Osteocyte (in vitro differentiated cells): ENCODE results near the gene PTPRC. TPM values are rescaled to one million over a fixed set of nuclear protein-coding genes. Genes with fewer than 3 reads are reported as not detected.

Experiments
- DNase-seq: peaks from one replicate; pipeline ENCODE4 v3.0.0; 2021; ENCODE audit warnings: mixed read lengths; ENCODE audit not compliant: unreplicated experiment; ENCODE audit errors: extremely low spot score
- H3K27ac Mint-ChIP-seq: one replicate; pipeline ENCODE4 v1.8.0; 2021; ENCODE audit warnings: mild to moderate bottlenecking, mixed read lengths; ENCODE audit not compliant: unreplicated experiment
- H3K27me3 Mint-ChIP-seq: one replicate; pipeline ENCODE4 v1.8.0; 2021; ENCODE audit warnings: mixed read lengths; ENCODE audit not compliant: unreplicated experiment
- H3K36me3 Mint-ChIP-seq: one replicate; pipeline ENCODE4 v1.8.0; 2021; ENCODE audit warnings: mixed read lengths; ENCODE audit not compliant: unreplicated experiment
- H3K4me1 Mint-ChIP-seq: one replicate; pipeline ENCODE4 v1.8.0; 2021; ENCODE audit warnings: mixed read lengths; ENCODE audit not compliant: unreplicated experiment
- H3K4me3 Mint-ChIP-seq: one replicate; pipeline ENCODE4 v1.8.0; 2021; ENCODE audit warnings: mild to moderate bottlenecking, moderate library complexity, mixed read lengths; ENCODE audit not compliant: unreplicated experiment
- H3K9me3 Mint-ChIP-seq: one replicate; pipeline ENCODE4 v1.8.0; 2021; ENCODE audit warnings: mixed read lengths; ENCODE audit not compliant: unreplicated experiment
- CTCF ChIP-seq: fragments of 200-600 bp; sonication (generic); IDR thresholded peaks from 2 replicates; pipeline ENCODE4 v1.5.0; 2021; ENCODE audit warnings: antibody characterized with exemption, mild to moderate bottlenecking, moderate library complexity
- long read RNA-seq: library from polyadenylated mRNA; unstranded; transcript quantifications from one replicate; pipeline ENCODE4 v2.0.0, GENCODE V29; 2021
- total RNA-seq: library from RNA; stranded (reverse); gene quantifications from 2 replicates; pipeline ENCODE4 v1.2.1, GENCODE V29; 2021

Gene PTPRC, protein sequence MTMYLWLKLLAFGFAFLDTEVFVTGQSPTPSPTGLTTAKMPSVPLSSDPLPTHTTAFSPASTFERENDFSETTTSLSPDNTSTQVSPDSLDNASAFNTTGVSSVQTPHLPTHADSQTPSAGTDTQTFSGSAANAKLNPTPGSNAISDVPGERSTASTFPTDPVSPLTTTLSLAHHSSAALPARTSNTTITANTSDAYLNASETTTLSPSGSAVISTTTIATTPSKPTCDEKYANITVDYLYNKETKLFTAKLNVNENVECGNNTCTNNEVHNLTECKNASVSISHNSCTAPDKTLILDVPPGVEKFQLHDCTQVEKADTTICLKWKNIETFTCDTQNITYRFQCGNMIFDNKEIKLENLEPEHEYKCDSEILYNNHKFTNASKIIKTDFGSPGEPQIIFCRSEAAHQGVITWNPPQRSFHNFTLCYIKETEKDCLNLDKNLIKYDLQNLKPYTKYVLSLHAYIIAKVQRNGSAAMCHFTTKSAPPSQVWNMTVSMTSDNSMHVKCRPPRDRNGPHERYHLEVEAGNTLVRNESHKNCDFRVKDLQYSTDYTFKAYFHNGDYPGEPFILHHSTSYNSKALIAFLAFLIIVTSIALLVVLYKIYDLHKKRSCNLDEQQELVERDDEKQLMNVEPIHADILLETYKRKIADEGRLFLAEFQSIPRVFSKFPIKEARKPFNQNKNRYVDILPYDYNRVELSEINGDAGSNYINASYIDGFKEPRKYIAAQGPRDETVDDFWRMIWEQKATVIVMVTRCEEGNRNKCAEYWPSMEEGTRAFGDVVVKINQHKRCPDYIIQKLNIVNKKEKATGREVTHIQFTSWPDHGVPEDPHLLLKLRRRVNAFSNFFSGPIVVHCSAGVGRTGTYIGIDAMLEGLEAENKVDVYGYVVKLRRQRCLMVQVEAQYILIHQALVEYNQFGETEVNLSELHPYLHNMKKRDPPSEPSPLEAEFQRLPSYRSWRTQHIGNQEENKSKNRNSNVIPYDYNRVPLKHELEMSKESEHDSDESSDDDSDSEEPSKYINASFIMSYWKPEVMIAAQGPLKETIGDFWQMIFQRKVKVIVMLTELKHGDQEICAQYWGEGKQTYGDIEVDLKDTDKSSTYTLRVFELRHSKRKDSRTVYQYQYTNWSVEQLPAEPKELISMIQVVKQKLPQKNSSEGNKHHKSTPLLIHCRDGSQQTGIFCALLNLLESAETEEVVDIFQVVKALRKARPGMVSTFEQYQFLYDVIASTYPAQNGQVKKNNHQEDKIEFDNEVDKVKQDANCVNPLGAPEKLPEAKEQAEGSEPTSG (N-terminal part only)
- total RNA-seq, result not detected in 2 replicates
- long read RNA-seq, result 0 reads

GRCh38 chr1:198638894-198639635 lies at the start of gene PTPRC:
PTPRC (plus strand) TSS chr1:198639040; CDS start chr1:198639269, 229 bp downstream.
- Mint-ChIP-seq H3K4me1 (peaks cover 8% of the 10 kb centered on the region), H3K4me3 (no peak within 1 kb of the TSS), H3K9me3 (no peaks in the 10 kb centered on the region), H3K27me3 (no peaks in the 10 kb centered on the region), H3K27ac (no peak within 1 kb of the TSS), H3K36me3 (no peaks in the 10 kb centered on the region)
- no peak for DNase-seq
- TF ChIP-seq CTCF, result no peak

- no peak for TF ChIP-seq CTCF
- Mint-ChIP-seq H3K27ac (no peak overlapping the region), H3K4me1 (peaks cover 11% of the 10 kb centered on the region), H3K27me3 (no peaks in the 10 kb centered on the region), H3K4me3 (no peak overlapping the region), H3K9me3 (peaks cover 32% of the 10 kb centered on the region), H3K36me3 (peaks cover 18% of the 10 kb centered on the region)
- DNase-seq, result no peak
Measured at GRCh38 chr1:198590454-198590853, 48.4 kb upstream of the PTPRC start.

DNA sequence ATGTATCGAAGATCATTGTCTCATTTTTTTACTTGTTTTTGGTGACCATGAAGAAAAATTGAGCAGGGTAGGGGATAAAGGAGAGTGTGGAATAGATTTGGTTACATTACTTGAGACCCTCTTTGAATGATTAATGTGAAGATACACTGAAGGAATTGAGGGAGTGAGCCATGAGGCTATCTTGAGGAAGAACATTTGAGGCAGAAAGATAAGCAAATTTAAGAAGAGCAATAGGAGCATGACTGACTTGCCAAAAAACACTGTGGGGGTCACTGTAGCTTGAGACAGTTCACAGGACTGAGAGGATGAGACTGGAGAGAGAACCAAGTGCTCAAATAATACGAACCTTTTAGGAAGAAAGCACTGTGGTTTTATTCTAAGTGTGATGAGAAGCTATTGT lies 43.1 kb upstream of the PTPRC start:
- TF ChIP-seq CTCF, result no peak
- no peak overlapping the region for H3K4me3 Mint-ChIP-seq
- H3K27me3 Mint-ChIP-seq, result no peaks in the 10 kb centered on the region
- peaks cover 24% of the 10 kb centered on the region for H3K4me1 Mint-ChIP-seq
- no peak for DNase-seq
- H3K27ac Mint-ChIP-seq, result peak overlapping the region; percentile 48
- H3K9me3 Mint-ChIP-seq, result peaks cover 8% of the 10 kb centered on the region
- H3K36me3 Mint-ChIP-seq, result peaks cover 4% of the 10 kb centered on the region

GRCh38 chr1:198597690-198598430 lies 41.0 kb upstream of the PTPRC start:
- Mint-ChIP-seq H3K27ac (no peak overlapping the region), H3K4me3 (no peak overlapping the region), H3K4me1 (peaks cover 24% of the 10 kb centered on the region), H3K36me3 (peaks cover 4% of the 10 kb centered on the region), H3K27me3 (no peaks in the 10 kb centered on the region), H3K9me3 (peaks cover 8% of the 10 kb centered on the region)
- no peak for DNase-seq
- no peak for TF ChIP-seq CTCF
